CD4-positive, alpha-beta T cell (primary cell): ENCODE measurements around the gene COL23A1. TPM values are rescaled to one million over a fixed set of nuclear protein-coding genes. Genes with fewer than 3 reads are reported as not detected.
"Not testable (repeated sequence)": the region's sequence is repeated elsewhere in the genome, so short reads cannot be mapped to it uniquely, and the experiment has no call there.

Experiments
- ATAC-seq: fragments of 200-7000 bp; cut with Tn5 transposase; one replicate; pipeline ENCODE4 v1.10.0; 2022; ENCODE audit warnings: mild to moderate bottlenecking; ENCODE audit not compliant: poor library complexity
- CTCF ChIA-PET: fragments of 350-600 bp; sonication (Branson Sonifier 250); formaldehyde crosslinking; loops from one replicate; lab custom pipeline; 2021; ENCODE audit warnings: antibody characterized with exemption, inconsistent platforms; lab: Charles Lee
- POLR2A ChIA-PET: fragments of 350-600 bp; sonication (Branson Sonifier 250); formaldehyde crosslinking; loops from one replicate; lab custom pipeline; 2021; ENCODE audit warnings: antibody characterized with exemption, inconsistent platforms; lab: Charles Lee
- DNase-seq, 14 experiments: peaks; one replicate each; pipeline ENCODE4 v3.0.0-alpha.2; 2013 to 2020; ENCODE audit warnings: mixed read lengths in 2 of 14
- H3K27ac ChIP-seq, 2 donors: one replicate each; pipeline versions ENCODE4 v1.5.1 to v1.7.0; 2013; ENCODE audit warnings: low read length in 2 of 2, low read depth in 1 of 2, mild to moderate bottlenecking in 1 of 2
- H3K27me3 ChIP-seq, 2 experiments: 1 replicate in 1 of 2; 2 replicates in 1 of 2; pipeline versions ENCODE4 v1.6.1 to v1.7.0; 2013; ENCODE audit warnings: low read length in 2 of 2, control low read depth in 1 of 2, mild to moderate bottlenecking in 1 of 2, moderate library complexity in 1 of 2; ENCODE audit not compliant: insufficient read depth in 2 of 2, control insufficient read depth in 1 of 2
- H3K36me3 ChIP-seq: one replicate; pipeline ENCODE4 v1.6.1; 2013; ENCODE audit warnings: low read length, control low read depth; ENCODE audit not compliant: insufficient read depth
- H3K4me1 ChIP-seq: one replicate; pipeline ENCODE4 v1.6.1; 2013; ENCODE audit warnings: low read length, control low read depth; ENCODE audit not compliant: insufficient read depth
- H3K4me3 ChIP-seq: one replicate; pipeline ENCODE4 v1.5.1; 2013; ENCODE audit warnings: mild to moderate bottlenecking, low read length, moderate library complexity
- H3K9me3 ChIP-seq, 2 experiments: 1 replicate in 1 of 2; 2 replicates in 1 of 2; pipeline versions ENCODE4 v1.6.1 to v1.7.0; 2013; ENCODE audit warnings: low read length in 2 of 2, mild to moderate bottlenecking in 2 of 2, control low read depth in 1 of 2, moderate library complexity in 1 of 2; ENCODE audit not compliant: control insufficient read depth in 1 of 2, insufficient read depth in 1 of 2
- H3K27ac Mint-ChIP-seq: one replicate; pipeline ENCODE4 v1.8.0; 2020; ENCODE audit warnings: mixed read lengths
- H3K27me3 Mint-ChIP-seq: one replicate; pipeline ENCODE4 v1.8.0; 2021; ENCODE audit warnings: mixed read lengths
- H3K36me3 Mint-ChIP-seq: one replicate; pipeline ENCODE4 v1.8.0; 2021; ENCODE audit warnings: low read depth, mixed read lengths
- H3K4me1 Mint-ChIP-seq: one replicate; pipeline ENCODE4 v1.8.0; 2021; ENCODE audit warnings: low read depth, mixed read lengths
- H3K4me3 Mint-ChIP-seq: one replicate; pipeline ENCODE4 v1.8.0; 2020; ENCODE audit warnings: mild to moderate bottlenecking, mixed read lengths
- H3K9me3 Mint-ChIP-seq: one replicate; pipeline ENCODE4 v1.8.0; 2020; ENCODE audit warnings: mixed read lengths
- CTCF ChIP-seq: fragments of 200-600 bp; IDR thresholded peaks from one replicate; pipeline ENCODE4 v1.8.0; 2022; ENCODE audit warnings: antibody characterized with exemption, mild to moderate bottlenecking
- intact Hi-C, 2 experiments: fragments of 100-400 bp; cut with DNase I in 1 of 2; cut with micrococcal nuclease in 1 of 2; formaldehyde crosslinking; loops; one replicate each; pipeline versions ENCODE4 v1.15.1 to v1.9.0; 2023 to 2025; cut with DNase I, micrococcal nuclease
- total RNA-seq, 174 experiments: library from RNA in 2 of 174; stranded (reverse) in 2 of 174; gene quantifications; one replicate each; pipeline ENCODE4 v1.2.3 and lab custom pipeline; 2021 to 2026

COL23A1 gene
- total RNA-seq, 2 experiments from 2014 or later, result not detected

- Mint-ChIP-seq H3K27ac (peak overlapping the region; percentile 76), H3K9me3 (no peaks in the 10 kb centered on the region), H3K36me3 (peaks cover 68% of the 10 kb centered on the region), H3K4me1 (peaks cover 64% of the 10 kb centered on the region), H3K27me3 (no peaks in the 10 kb centered on the region), H3K4me3 (peak overlapping the region; percentile 84)
- ChIA-PET POLR2A (interaction anchor here (1.0 to 2.8 kb wide), 2 partner anchors 25 to 1394 kb away, joined by 3 to 10 read pairs; partner anchors contain the start of genes HNRNPAB and HNRNPH1), CTCF (interaction anchor here (0.6 kb wide), 1 partner anchor 877 kb away, joined by 3 read pairs; no protein-coding TSS in a partner anchor)
- ATAC-seq, result no peak
- H3K9me3 ChIP-seq, result no peaks in the 10 kb centered on the region
- peaks cover 62% of the 10 kb centered on the region for H3K4me1 ChIP-seq
- no peak for DNase-seq
- no peak overlapping the region for H3K27ac ChIP-seq
- peaks cover 56% of the 10 kb centered on the region for H3K36me3 ChIP-seq
- H3K4me3 ChIP-seq, result no peak overlapping the region
- intact Hi-C loops, result loop anchor here (10.0 kb wide), 2 partner anchors 355 to 1845 kb away; partner anchors contain the start of gene RNF130 (in 1 of the 2)
- no peak for TF ChIP-seq CTCF
- no peaks in the 10 kb centered on the region for H3K27me3 ChIP-seq
Observed at GRCh38 chr5:178229861-178230260, 360.3 kb downstream of the COL23A1 start.

- intact Hi-C loops, H3K27ac ChIP-seq, H3K27me3 ChIP-seq, H3K9me3 ChIP-seq, H3K4me3 ChIP-seq, DNase-seq, CTCF ChIA-PET, POLR2A ChIA-PET, ATAC-seq, H3K9me3 Mint-ChIP-seq, H3K27me3 Mint-ChIP-seq: not testable (repeated sequence)
- Mint-ChIP-seq H3K27ac (peak overlapping the region; percentile 76), H3K4me1 (peaks cover 64% of the 10 kb centered on the region), H3K4me3 (peak overlapping the region; percentile 84), H3K36me3 (peaks cover 70% of the 10 kb centered on the region)
- Histone ChIP-seq H3K36me3 (peaks cover 61% of the 10 kb centered on the region), H3K4me1 (peaks cover 56% of the 10 kb centered on the region)
Observed at GRCh38 chr5:178229111-178229510, 361.1 kb downstream of the COL23A1 start.

GRCh38 chr5:178228609-178229008 is 361.6 kb downstream of the COL23A1 start:
- Mint-ChIP-seq H3K27ac (peak overlapping the region; percentile 57), H3K4me1 (peaks cover 63% of the 10 kb centered on the region), H3K4me3 (peak overlapping the region; percentile 25), H3K27me3 (no peaks in the 10 kb centered on the region), H3K9me3 (no peaks in the 10 kb centered on the region), H3K36me3 (peaks cover 70% of the 10 kb centered on the region)
- H3K27ac ChIP-seq, result no peak overlapping the region
- intact Hi-C loops, result no loop called here
- CTCF ChIA-PET, result no interaction called here
- DNase-seq, result no peak
- H3K4me3 ChIP-seq, result no peak overlapping the region
- no peaks in the 10 kb centered on the region for H3K27me3 ChIP-seq
- H3K9me3 ChIP-seq, result no peaks in the 10 kb centered on the region
- POLR2A ChIA-PET, result no interaction called here
- H3K36me3 ChIP-seq, result peaks cover 66% of the 10 kb centered on the region
- ATAC-seq, result no peak
- TF ChIP-seq CTCF, result no peak
- H3K4me1 ChIP-seq, result peaks cover 56% of the 10 kb centered on the region

- no peak overlapping the region for H3K27ac ChIP-seq
- no peaks in the 10 kb centered on the region for H3K9me3 ChIP-seq
- H3K4me1 ChIP-seq, result peaks cover 51% of the 10 kb centered on the region
- peaks cover 72% of the 10 kb centered on the region for H3K36me3 ChIP-seq
- no peak for ATAC-seq
- no peak for TF ChIP-seq CTCF
- H3K9me3 Mint-ChIP-seq, result no peaks in the 10 kb centered on the region
- no peaks in the 10 kb centered on the region for H3K27me3 ChIP-seq
- H3K27ac Mint-ChIP-seq, result peak overlapping the region; percentile 57
- peaks cover 74% of the 10 kb centered on the region for H3K36me3 Mint-ChIP-seq
- intact Hi-C loops, result no loop called here
- DNase-seq, result no peak
- H3K4me3 ChIP-seq, result no peak overlapping the region
- POLR2A ChIA-PET, result no interaction called here
- H3K4me3 Mint-ChIP-seq, result peak overlapping the region; percentile 56
- H3K4me1 Mint-ChIP-seq, result peaks cover 64% of the 10 kb centered on the region
- CTCF ChIA-PET, result no interaction called here
- H3K27me3 Mint-ChIP-seq, result no peaks in the 10 kb centered on the region
Observed at GRCh38 chr5:178227929-178228328, 362.3 kb downstream of the COL23A1 start.
